HFFc6 (cell line): ENCODE data around the gene MR1. TPM values are rescaled to one million over a fixed set of nuclear protein-coding genes. Genes with fewer than 3 reads are reported as not detected.

Source experiments
- DNase-seq: peaks from one replicate; pipeline ENCODE4 v3.0.0-alpha.2; 2018
- H3K27ac Mint-ChIP-seq: 2 replicates; pipeline ENCODE4 v1.8.0; 2020; ENCODE audit warnings: mild to moderate bottlenecking, mixed read lengths
- H3K27me3 Mint-ChIP-seq: 2 replicates; pipeline ENCODE4 v1.8.0; 2021; ENCODE audit warnings: mild to moderate bottlenecking, moderate library complexity, mixed read lengths; ENCODE audit not compliant: insufficient read depth
- H3K36me3 Mint-ChIP-seq: 2 replicates; pipeline ENCODE4 v1.8.0; 2021; ENCODE audit warnings: low read depth, mixed read lengths
- H3K4me1 Mint-ChIP-seq: 2 replicates; pipeline ENCODE4 v1.8.0; 2020; ENCODE audit warnings: low read depth, mixed read lengths
- H3K4me3 Mint-ChIP-seq: 2 replicates; pipeline ENCODE4 v1.8.0; 2020; ENCODE audit warnings: mild to moderate bottlenecking, moderate library complexity, mixed read lengths
- H3K9me3 Mint-ChIP-seq: 2 replicates; pipeline ENCODE4 v1.8.0; 2020; ENCODE audit warnings: mild to moderate bottlenecking, mixed read lengths
- total RNA-seq, 6 experiments: library from RNA; stranded (reverse); fragmentation: NEBNext Ultra II Directional; extraction: Animal tissue kit (Norgen Biotek cat#: 25700); gene quantifications; 2 replicates in 1 of 6; 3 replicates in 5 of 6; pipeline ENCODE4 v1.2.3, GENCODE V29; 2021
- TF ChIP-seq, protein P1 (sequence below): fragments of 200-600 bp; sonication (generic); IDR thresholded peaks from 2 replicates; pipeline ENCODE4 v1.5.0; 2021; ENCODE audit warnings: antibody characterized with exemption, mild to moderate bottlenecking

The MR1 gene
- total RNA-seq, 6 experiments from 2014 or later, result 27.2 to 39.2 (median 32.2) TPM

- peaks cover 71% of the 10 kb centered on the region for H3K4me1 Mint-ChIP-seq
- H3K9me3 Mint-ChIP-seq, result no peaks in the 10 kb centered on the region
- peak overlapping the region; percentile 44 for H3K4me3 Mint-ChIP-seq
- DNase-seq, result no peak
- H3K27ac Mint-ChIP-seq, result peak overlapping the region; percentile 99
- 0 out of 2 replicates have a peak, but pooled peaks cover under 1% of the 10 kb centered on the region for H3K36me3 Mint-ChIP-seq
- TF ChIP-seq, protein P1, sequence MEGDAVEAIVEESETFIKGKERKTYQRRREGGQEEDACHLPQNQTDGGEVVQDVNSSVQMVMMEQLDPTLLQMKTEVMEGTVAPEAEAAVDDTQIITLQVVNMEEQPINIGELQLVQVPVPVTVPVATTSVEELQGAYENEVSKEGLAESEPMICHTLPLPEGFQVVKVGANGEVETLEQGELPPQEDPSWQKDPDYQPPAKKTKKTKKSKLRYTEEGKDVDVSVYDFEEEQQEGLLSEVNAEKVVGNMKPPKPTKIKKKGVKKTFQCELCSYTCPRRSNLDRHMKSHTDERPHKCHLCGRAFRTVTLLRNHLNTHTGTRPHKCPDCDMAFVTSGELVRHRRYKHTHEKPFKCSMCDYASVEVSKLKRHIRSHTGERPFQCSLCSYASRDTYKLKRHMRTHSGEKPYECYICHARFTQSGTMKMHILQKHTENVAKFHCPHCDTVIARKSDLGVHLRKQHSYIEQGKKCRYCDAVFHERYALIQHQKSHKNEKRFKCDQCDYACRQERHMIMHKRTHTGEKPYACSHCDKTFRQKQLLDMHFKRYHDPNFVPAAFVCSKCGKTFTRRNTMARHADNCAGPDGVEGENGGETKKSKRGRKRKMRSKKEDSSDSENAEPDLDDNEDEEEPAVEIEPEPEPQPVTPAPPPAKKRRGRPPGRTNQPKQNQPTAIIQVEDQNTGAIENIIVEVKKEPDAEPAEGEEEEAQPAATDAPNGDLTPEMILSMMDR, result peak; percentile 61
- no peaks in the 10 kb centered on the region; the same call in 1 of the 2 replicates for H3K27me3 Mint-ChIP-seq
Observed at GRCh38 chr1:181079920-181080319, 46.1 kb downstream of the MR1 start.

GRCh38 chr1:181080556-181080955, 46.8 kb downstream of the MR1 start:
- Mint-ChIP-seq H3K36me3 (no peaks in the 10 kb centered on the region), H3K27ac (no peak overlapping the region), H3K4me3 (no peak overlapping the region), H3K4me1 (peaks cover 68% of the 10 kb centered on the region), H3K9me3 (no peaks in the 10 kb centered on the region), H3K27me3 (no peaks in the 10 kb centered on the region; the same call in 1 of the 2 replicates)
- DNase-seq, result no peak
- TF ChIP-seq, protein P1, result no peak

DNA sequence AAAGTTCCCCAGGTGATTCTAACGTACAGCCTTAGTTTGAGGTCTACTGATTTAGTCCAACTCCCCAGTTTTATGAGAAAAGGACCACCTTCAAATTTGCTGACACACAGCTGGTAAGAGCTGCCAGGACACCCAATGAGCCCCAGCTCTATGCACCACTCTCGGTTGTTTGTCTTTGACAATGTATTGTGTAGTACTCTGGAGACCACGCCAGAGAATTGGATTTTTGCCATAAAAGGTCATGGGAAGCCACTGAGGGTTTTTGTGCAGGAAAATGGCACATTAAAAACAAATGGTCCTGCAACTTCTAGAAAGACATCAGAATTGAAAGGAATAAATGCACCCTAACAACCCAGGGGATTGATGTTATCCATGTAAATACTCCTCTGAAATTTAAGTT, 47.6 kb downstream of the MR1 start:
- TF ChIP-seq, protein P1, result no peak
- Mint-ChIP-seq H3K27ac (no peak overlapping the region), H3K36me3 (no peaks in the 10 kb centered on the region)

GRCh38 chr1:181083842-181084605, 50.2 kb downstream of the MR1 start:
- TF ChIP-seq, protein P1, result peak; percentile 53
- peaks cover 60% of the 10 kb centered on the region for H3K4me1 Mint-ChIP-seq
- peaks cover 4% of the 10 kb centered on the region for H3K9me3 Mint-ChIP-seq
- DNase-seq, result no peak
- H3K4me3 Mint-ChIP-seq, result no peak overlapping the region
- H3K27ac Mint-ChIP-seq, result no peak overlapping the region
- peaks cover 5% of the 10 kb centered on the region for H3K36me3 Mint-ChIP-seq
- peaks cover 4% of the 10 kb centered on the region for H3K27me3 Mint-ChIP-seq

More for the DNA sequence above, 47.6 kb downstream of the MR1 start:
- H3K4me3 Mint-ChIP-seq, result no peak overlapping the region
- peaks cover 67% of the 10 kb centered on the region for H3K4me1 Mint-ChIP-seq
- no peaks in the 10 kb centered on the region for H3K9me3 Mint-ChIP-seq
- no peak for DNase-seq
- no peaks in the 10 kb centered on the region; the same call in 1 of the 2 replicates for H3K27me3 Mint-ChIP-seq

GRCh38 chr1:181084606-181084969, 50.8 kb downstream of the MR1 start:
- no peak overlapping the region for H3K4me3 Mint-ChIP-seq

More at GRCh38 chr1:181084606-181084969, 50.8 kb downstream of the MR1 start:
- H3K9me3 Mint-ChIP-seq, result peaks cover 6% of the 10 kb centered on the region
- H3K27ac Mint-ChIP-seq, result no peak overlapping the region
- peaks cover 6% of the 10 kb centered on the region for H3K27me3 Mint-ChIP-seq
- no peak for DNase-seq
- H3K4me1 Mint-ChIP-seq, result peaks cover 54% of the 10 kb centered on the region
- TF ChIP-seq, protein P1, result no peak
- peaks cover 8% of the 10 kb centered on the region for H3K36me3 Mint-ChIP-seq
